Neural progenitor cell (in vitro differentiated cells): ENCODE results near the gene KLF9.

Experiments
- EZH2 ChIP-seq: fragments of 200-600 bp; sonication (generic); IDR thresholded peaks from 2 replicates; pipeline ENCODE4 v1.6.1; 2017; ENCODE audit warnings: antibody characterized with exemption, mild to moderate bottlenecking, moderate library complexity
- TF ChIP-seq, protein P1 (sequence below): fragments of 200-600 bp; sonication (generic); IDR thresholded peaks from 2 replicates; pipeline ENCODE4 v1.5.1; 2017; ENCODE audit warnings: antibody characterized with exemption, mild to moderate bottlenecking

DNA sequence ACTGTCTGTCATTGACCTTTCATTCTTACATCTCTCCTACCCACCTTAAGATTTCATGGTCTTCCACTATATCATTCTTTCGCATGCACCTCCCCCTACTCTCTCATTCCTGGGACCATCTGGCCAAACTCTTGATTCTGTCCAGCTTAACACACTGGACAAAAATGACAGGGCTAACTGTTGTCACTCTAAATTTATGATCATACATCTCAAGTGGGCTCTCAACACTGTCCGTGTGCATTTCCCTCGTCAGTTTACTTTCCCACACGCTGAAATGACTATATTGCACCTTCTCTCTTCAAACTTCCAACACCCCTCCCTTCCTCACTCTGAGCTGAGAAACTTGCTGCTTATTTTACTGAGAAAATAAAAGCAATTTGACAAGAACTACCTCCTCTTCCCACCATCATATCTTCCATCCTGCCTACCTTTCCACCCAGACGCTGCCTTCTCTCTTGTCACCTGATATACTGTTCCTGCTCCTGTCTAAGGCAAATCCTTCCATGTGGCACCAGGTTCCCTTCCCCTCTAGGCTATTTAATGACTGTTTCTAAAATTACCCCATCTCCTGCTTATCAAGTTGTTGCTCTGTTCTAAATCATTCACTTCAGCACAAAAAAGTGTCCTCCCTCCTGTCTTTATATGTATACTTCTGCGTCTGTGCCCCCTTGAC lies 8.1 kb upstream of the KLF9 start:
- TF ChIP-seq, protein P1, sequence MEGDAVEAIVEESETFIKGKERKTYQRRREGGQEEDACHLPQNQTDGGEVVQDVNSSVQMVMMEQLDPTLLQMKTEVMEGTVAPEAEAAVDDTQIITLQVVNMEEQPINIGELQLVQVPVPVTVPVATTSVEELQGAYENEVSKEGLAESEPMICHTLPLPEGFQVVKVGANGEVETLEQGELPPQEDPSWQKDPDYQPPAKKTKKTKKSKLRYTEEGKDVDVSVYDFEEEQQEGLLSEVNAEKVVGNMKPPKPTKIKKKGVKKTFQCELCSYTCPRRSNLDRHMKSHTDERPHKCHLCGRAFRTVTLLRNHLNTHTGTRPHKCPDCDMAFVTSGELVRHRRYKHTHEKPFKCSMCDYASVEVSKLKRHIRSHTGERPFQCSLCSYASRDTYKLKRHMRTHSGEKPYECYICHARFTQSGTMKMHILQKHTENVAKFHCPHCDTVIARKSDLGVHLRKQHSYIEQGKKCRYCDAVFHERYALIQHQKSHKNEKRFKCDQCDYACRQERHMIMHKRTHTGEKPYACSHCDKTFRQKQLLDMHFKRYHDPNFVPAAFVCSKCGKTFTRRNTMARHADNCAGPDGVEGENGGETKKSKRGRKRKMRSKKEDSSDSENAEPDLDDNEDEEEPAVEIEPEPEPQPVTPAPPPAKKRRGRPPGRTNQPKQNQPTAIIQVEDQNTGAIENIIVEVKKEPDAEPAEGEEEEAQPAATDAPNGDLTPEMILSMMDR, result no peak
- TF ChIP-seq EZH2, result no peak
